Esophagus squamous epithelium (tissue), 4 donors: ENCODE data around the gene SEMA7A.

ENCODE experiments used
- POLR2A ChIP-seq, 4 donors: fragments of 450-650 bp; IDR thresholded peaks; one replicate each; pipeline ENCODE4 v1.6.1; 2017; ENCODE audit warnings: antibody characterized with exemption in 4 of 4, mild to moderate bottlenecking in 4 of 4, moderate library complexity in 3 of 4
- TF ChIP-seq, protein P1 (sequence below), 6 experiments: fragments of 450-650 bp in 4 of 6; fragments of 200-600 bp in 2 of 6; sonication (generic) in 2 of 6; IDR thresholded peaks; one replicate each; pipeline ENCODE4 v1.5.1; 2016 to 2019; ENCODE audit warnings: antibody characterized with exemption in 6 of 6, mild to moderate bottlenecking in 4 of 6, moderate library complexity in 4 of 6

DNA sequence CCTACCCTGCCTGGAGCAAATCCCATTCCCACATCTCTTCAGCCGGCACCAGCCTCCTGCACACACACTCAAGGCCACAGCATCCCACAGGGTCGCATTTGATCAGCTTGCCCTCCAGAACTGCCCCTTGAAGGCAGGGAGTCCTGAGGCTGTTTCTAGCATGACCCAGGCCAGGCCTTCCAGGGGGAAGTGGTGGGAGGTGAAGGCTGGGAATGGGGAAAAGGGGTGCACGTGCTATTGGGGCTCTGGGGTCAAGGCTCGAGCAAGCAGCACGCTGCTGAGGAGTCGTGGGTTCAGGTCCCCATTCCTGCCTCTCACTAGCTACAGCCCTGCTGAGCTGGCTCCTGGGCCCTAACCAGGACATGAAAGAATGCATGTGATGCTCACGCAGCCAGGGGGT is 24.9 kb downstream of the SEMA7A start:
- TF ChIP-seq, protein P1, sequence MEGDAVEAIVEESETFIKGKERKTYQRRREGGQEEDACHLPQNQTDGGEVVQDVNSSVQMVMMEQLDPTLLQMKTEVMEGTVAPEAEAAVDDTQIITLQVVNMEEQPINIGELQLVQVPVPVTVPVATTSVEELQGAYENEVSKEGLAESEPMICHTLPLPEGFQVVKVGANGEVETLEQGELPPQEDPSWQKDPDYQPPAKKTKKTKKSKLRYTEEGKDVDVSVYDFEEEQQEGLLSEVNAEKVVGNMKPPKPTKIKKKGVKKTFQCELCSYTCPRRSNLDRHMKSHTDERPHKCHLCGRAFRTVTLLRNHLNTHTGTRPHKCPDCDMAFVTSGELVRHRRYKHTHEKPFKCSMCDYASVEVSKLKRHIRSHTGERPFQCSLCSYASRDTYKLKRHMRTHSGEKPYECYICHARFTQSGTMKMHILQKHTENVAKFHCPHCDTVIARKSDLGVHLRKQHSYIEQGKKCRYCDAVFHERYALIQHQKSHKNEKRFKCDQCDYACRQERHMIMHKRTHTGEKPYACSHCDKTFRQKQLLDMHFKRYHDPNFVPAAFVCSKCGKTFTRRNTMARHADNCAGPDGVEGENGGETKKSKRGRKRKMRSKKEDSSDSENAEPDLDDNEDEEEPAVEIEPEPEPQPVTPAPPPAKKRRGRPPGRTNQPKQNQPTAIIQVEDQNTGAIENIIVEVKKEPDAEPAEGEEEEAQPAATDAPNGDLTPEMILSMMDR (IDR thresholded peaks at IDR 0.05): no peak
- TF ChIP-seq POLR2A (IDR thresholded peaks at IDR 0.05): no peak
